ENCODE data around the gene PIK3C2G.

Gene PIK3C2G

DNA sequence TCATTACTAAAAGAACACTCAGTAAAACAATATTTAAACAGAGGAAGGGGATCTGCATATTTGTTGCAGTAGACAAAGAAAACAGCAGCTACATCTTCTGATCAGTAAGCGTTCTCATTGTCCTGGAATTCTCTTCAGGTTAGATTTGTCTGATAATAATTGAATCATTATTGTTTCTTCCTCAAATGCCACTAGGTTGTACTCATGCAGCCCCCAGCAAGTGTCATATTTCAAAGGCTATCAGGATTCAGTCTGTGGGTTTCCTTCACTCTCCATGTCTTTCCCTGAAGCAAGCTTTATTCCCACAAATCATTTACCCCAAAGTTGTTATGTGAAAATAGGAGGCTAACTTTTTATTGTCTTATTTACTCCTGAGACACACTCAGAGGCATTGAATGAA, 14.7 kb downstream of the PIK3C2G start:
- DNase-seq (ENCODE audit: low read depth): no peak

DNA sequence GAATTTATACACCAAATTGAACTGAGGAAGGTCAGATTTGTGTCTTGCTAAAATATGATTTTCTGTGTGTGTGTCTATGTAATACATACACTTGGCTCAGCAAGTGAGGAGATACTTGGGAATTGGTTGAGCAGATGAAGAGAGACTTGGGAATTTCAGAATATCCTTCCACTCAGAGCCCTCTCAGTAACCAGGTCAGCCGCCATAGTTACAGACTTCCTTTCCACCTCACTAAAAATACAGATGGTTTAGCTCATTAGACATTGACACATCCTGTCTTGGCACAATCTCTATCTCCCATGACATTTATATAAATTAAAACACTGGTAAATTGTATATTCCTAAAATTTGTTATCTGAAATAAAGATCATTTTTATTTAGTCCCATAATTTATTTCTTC, 15.9 kb downstream of the PIK3C2G start:
- DNase-seq (ENCODE audit: low read depth): no peak

GRCh38 chr12:18280728-18281127, 19.4 kb downstream of the PIK3C2G start:
- no peak for DNase-seq (ENCODE audit: low read depth)

DNA sequence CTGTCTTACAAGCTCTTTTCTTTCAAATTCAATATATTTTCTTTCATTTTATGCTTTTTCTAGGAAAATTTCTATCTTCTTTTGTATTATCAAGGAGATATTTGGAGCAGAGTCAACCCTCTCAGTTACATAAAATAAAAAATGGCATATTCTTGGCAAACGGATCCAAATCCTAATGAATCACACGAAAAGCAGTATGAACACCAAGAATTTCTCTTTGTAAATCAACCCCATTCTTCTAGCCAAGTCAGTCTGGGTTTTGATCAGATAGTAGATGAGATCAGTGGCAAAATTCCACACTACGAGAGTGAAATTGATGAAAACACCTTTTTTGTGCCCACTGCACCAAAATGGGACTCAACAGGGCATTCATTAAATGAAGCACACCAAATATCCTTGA, 20.6 kb downstream of the PIK3C2G start:
- no peak for DNase-seq (ENCODE audit: low read depth)

DNA sequence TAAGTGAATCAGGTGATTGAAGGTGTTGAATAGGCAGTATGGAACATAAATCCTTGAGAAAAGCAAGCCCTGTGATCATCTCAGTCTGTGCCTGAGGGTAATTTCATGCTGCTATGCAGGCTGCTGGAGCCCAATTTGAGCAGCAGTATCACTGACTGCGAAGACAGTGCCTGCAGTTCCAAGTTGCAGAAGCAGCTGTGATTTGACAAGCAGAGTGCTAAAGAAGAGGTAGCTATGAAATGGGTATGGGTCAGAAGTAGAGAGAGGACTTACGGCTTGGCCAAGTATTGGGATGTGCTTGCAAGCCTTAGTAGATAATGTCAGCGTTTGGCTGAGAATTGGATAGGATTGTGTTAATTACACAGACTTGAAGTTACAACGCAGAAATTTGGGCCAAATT, 22.5 kb downstream of the PIK3C2G start:
- DNase-seq (ENCODE audit: low read depth): no peak

DNA sequence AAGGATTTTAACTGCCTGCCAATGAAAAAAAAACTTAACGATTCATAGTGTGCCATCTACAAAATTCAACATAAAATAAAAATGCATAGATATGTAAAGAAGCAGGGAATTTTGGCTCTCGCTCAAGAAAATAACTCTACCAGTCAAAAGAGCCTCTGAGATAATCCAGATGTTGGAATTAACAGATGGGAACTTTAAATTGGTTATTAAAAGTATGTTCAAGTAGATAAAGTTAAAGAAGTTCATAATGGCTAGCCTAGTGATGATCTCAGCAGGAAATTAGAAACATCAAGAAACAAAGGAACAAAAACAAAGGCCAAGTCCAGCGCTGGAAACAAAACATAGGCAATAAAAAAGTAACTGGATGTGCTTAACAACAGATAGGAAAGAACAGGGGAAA, 23.1 kb downstream of the PIK3C2G start:
- DNase-seq (ENCODE audit: low read depth): no peak

GRCh38 chr12:18285161-18285560, 23.8 kb downstream of the PIK3C2G start:
- no peak for DNase-seq (ENCODE audit: low read depth)

GRCh38 chr12:18290386-18290785, 29.1 kb downstream of the PIK3C2G start:
- DNase-seq (ENCODE audit: low read depth): no peak

- DNase-seq (ENCODE audit: low read depth): no peak
These were observed 33.6 kb downstream of the PIK3C2G start for GRCh38 chr12:18294889-18295288.

GRCh38 chr12:18296201-18296908, 35.0 kb downstream of the PIK3C2G start:
- DNase-seq (ENCODE audit: low read depth): no peak

DNA sequence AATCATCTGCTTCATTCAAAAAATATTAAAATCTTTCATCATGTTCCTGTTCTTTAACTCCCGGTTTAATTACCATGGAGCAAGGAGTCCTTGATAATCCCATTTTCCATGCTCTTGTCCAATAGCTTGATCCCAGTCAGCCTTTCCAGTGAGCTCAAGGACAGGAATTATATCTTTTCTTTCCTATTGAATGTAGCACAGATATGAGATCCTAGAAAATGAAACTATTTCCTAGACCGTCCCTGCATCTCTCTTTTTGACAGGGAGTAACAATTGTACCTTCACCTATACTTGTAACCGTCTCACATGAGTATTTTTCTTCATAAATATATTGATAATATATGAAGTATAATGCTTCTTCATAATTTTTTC, 35.6 kb downstream of the PIK3C2G start:
- no peak for DNase-seq (ENCODE audit: low read depth)

DNA sequence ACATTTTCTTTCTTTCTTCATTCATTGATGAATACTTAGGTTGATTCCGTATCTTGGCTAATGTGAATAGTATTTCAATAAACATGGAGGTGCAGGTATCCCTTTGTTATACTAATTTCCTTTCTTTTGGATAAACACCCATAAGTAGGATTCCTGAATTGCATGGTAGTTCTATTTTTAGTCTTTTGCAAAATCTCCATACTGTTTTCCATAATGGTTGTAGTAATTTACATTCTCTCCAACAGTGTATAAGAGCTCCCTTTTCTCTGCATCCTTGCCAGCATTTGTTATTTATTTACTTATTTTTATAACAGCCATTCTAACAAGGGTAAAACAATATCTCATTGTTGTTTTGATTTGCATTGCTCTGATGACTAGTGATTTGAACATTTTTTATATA, 36.6 kb downstream of the PIK3C2G start:
- no peak for DNase-seq (ENCODE audit: low read depth)

GRCh38 chr12:18302809-18303430, 41.6 kb downstream of the PIK3C2G start:
- no peak for DNase-seq (ENCODE audit: low read depth)

- DNase-seq (ENCODE audit: low read depth): no peak
These were observed 43.3 kb downstream of the PIK3C2G start for GRCh38 chr12:18304609-18305008.

DNA sequence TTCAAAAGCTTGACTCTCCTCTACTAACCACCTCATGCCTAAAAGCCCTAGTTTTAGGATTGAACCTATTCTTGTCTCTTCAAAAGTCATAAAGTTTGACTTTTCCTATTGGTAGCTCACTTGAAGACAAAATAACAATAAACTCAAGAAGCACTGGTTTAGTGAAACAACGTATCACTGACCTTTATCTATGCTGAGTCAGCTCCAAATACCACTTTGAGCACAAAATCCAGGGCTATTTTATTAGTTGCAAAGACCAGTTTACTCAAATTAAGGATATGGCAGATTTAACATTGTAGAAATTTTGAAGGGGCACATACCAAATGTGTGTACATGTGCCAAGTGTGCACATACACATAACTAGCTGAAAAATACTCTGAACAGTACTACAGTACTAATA, 45.0 kb downstream of the PIK3C2G start:
- DNase-seq (ENCODE audit: low read depth): no peak

- no peak for DNase-seq (ENCODE audit: low read depth)
These were observed 52.0 kb downstream of the PIK3C2G start for GRCh38 chr12:18313306-18313705.

GRCh38 chr12:18320036-18320617, 58.8 kb downstream of the PIK3C2G start:
- no peak for DNase-seq (ENCODE audit: low read depth)

GRCh38 chr12:18320976-18321375, 59.7 kb downstream of the PIK3C2G start:
- DNase-seq (ENCODE audit: low read depth): no peak

- no peak for DNase-seq (ENCODE audit: low read depth)
These were observed 61.8 kb downstream of the PIK3C2G start for GRCh38 chr12:18323159-18323558.

DNA sequence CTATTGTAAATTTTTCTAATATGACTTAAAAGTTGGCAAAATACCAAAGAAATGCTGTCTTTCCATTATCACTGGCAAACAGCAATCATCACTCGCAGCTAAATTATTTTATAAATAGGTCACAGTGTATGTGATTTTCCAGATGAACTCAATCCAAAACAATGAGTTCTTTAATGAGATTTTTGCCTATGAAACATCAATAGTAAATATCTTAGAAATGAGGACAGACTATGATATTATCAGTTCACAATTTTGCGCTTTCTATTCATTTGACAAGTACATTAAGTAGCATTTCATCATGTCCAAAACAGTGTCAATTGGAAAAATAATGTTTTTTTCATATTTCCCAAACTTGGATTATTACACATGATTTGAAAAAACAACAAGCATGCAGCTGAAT, 65.7 kb downstream of the PIK3C2G start:
- no peak for DNase-seq (ENCODE audit: low read depth)

- no peak for DNase-seq (ENCODE audit: low read depth)
These were observed 70.9 kb downstream of the PIK3C2G start for GRCh38 chr12:18332173-18332572.

- DNase-seq (ENCODE audit: low read depth): no peak
These were observed 78.3 kb downstream of the PIK3C2G start for GRCh38 chr12:18339633-18340032.

DNA sequence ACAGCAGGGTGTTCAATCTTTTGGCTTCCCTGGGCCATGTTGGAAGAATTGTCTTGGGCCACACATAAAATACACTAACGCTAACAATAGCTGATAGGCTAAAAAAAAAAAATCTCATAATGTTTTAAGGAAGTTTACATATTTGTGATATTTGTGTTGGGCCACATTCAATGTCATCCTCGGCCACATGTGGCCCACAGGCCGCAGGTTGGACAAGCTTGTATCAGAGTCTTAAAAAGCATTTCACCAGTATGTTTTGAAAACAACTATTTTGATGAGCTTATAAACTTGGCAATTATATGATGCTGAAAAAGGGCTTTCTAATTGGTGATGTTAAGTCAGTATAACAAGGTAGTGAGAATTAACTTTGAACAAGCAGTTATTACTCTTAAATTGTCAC, 78.9 kb downstream of the PIK3C2G start:
- DNase-seq (ENCODE audit: low read depth): no peak

DNA sequence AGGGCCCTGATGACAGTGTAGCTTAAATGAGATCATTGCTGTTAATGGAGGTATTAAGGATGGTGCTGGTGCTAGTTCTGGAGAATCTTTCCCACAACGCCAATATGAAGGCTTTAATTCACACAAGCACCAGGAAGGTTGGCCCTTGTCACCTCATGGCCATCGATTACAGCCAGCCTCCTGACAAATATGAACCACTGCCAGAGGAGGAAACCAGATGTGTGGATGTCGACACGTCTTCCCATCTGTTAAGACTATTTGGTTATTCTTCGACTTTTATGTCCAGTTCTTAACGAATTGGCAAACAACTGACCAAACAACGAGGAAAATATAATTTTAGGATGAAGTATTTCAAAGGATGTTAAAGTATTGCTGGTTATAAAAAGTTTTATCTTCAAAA, 79.5 kb downstream of the PIK3C2G start:
- DNase-seq (ENCODE audit: low read depth): no peak
